T-helper 2 cell (primary cell): ENCODE measurements around the gene GBGT1.

Experiments
- DNase-seq, 5 experiments: peaks; one replicate each; pipeline versions ENCODE4 v3.0.0 to v3.0.0-alpha.2; 2012 to 2022

Gene GBGT1

GRCh38 chr9:133143639-133144141 is 20.0 kb downstream of the GBGT1 start:
- no peak for DNase-seq

DNA sequence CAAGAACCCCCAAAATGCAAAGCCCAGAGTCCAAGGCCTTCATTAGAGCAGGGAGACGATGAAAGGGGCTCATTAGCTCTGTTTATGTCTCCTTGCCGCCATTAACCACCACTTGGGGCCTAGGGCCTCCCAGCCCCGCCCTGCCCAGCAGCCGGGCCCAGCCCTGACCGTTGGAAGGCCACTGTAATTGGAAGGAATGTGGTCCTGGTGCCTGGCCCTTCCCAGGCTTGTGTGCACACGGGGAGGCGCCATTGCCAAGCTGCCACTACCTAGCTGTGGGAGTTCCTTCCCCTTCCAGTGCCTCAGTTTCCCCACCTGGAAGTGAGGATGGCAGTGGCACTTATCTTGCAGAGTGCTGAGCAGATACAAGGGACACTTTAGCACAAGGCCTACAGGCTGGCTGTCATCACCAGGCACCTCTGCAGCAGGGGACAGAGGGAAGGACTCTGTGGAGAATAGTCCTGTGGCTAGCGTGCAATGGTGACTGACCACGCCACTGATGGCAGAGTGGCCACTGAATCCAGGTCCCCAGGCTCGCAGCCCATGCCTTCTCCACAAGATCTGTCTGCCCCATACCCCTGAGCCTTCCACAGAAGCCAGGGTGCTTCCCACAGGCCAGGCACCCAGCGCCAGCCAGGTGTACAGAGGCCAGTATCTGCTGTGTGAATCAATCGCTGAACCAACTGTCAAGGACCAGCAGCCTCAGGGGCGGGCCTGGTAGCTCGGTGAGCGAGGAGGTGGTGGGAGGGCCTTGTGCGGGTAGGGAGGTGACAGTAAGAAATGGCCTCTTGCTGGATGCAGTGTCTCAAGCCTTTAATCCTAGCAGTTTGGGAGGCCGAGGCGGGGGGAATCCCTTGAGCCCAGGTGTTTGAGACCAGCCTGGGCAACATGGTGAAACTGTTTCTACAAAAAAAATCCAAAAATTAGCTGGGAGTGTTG is 20.8 kb downstream of the GBGT1 start:
- DNase-seq, result peak in 2 of 5 experiments; percentile 42 to 76

DNA sequence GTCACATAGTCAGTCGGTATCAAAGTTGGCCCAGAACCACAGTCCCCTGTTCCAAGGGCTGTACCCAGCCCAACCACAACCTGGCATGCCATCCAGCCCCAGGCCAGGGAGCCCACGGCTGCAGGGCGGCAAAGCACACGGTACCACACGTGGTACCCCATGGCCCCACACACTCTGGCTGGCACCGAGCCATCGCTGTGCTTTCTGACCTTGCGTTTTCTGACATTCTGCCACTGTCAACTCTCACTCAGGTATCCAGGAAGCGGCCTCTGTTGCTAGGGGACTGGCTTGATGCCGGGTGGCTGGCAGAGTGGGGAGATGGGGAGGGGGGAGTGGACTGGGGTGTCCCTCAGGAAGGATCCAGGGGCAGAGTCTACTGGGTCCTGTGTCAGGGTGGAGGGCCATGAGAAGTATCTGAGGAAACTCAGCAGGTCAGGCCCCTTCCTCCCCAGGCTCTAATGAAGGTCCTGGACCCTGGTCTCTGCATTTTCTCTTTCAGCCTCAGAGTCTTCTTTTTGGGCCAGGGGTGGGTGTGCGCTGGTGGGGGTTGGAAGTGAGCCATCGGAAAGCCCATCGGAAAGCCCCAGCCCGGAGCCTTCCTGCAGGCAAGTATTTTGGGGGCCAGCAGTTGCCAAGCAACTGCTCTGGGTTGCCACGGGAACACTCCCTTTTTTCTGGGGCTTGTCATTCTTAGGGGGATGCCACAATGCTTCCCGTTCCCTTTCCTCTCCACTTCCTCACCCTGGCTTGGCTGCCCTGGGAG is 21.7 kb downstream of the GBGT1 start:
- DNase-seq, result peak; percentile 55 to 88 (median 78)

- DNase-seq, result no peak
Measured at GRCh38 chr9:133140606-133141005, 23.1 kb downstream of the GBGT1 start.

DNA sequence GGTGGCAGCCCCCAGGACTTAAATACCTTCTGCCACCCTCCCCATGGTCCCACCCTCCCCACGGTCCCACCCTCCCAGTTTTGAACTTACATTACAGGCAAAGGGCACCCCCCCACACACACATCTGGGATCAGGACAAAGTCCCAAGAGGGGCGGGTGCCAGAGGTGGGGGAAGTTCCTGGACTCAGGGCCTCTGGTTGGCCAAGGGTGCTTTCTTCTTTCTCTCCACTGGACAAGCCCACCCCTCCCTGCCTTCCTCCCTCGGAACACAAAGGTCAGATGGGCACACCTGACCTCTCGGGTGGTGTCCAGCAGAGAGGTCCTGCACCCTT is 23.6 kb downstream of the GBGT1 start:
- DNase-seq, result no peak

DNA sequence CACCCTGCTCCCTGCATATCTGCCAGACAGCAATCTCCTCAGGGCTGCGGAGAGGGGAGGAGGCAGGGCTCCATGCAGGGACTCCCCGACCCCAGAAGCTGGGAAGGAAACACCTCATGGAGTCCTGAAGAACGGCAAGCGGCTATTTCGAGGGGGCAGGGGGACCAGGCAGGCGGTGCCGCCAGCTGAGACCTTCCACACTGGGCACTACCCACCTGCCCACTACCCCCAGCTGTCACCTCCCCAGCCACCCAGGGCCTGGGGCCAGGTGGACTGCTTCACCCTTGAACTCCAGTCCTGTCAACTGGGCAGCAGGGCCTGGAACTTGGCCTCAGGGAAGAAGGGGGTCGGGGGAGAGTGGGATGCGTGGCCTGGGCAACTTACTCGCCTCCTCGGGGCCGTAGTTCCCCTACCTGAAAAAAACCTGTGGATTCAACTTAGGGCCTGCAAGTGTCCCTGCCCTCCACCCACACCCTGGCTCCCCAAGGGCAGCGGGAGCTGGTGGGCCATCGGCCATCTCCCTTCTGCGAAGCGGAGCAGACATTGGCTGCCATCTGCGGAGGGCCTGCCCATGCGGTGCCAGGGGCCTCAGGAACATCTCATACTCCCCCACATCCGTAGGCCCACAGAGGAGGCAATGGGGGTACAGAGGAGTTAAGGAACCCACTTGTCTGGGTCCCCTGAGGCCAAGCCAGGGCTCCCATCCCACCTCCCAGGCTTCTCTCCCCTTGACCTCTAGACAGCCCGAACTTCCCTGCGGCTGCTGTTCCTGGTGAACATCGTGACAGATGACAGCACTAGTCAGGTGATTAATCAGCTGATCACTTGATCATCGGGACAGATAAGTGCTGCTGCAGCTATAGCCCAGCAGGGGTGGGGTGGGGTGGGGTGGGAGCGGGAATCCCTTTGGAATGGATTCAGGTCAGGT is 24.2 kb downstream of the GBGT1 start:
- no peak for DNase-seq

DNA sequence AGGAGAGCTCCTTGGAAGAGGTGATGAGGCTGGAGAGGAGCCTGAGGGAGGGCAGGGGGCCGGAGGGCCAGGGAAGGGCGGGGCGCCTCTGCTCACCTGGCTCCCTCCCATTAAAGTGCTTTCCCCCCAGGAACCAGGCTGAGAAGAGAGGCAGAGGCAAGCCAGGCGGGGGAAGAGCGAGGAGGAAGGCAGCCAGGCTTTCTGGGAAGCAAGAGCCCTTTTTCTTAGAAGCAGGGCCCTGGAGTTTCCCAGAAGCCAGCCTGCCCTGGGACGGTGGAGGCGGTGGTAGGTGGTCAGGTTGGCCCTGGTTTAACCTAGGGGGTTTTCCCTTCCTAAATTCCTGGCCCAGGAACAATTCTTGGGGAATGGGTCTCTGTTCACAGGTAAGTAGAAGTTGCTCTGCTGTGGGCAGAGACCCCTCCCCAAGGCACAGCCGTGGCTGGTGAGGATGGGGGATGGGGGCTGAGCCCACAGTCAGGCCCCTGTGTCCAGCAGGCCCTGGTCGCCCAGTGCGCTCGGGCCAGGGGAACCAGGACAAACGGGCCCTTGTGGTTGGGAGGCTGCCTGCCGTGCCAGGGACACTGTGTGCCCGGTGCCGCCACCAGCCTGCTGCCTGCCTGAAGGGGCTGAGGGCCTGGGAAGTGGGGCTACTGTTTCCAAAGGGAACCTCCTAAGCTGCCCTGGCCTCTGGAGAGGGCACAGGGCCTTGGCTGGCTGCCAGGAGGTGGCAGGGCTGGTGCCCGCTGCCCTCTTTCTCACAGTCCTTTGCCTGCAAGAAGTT is 26.1 kb downstream of the GBGT1 start:
- no peak for DNase-seq

GRCh38 chr9:133135146-133135745 is 28.5 kb downstream of the GBGT1 start:
- peak in 3 of 5 experiments; percentile 42 to 88 (median 63) for DNase-seq

- peak in 1 of 5 experiments; percentile 70 for DNase-seq
Measured at GRCh38 chr9:133134388-133135145, 29.1 kb downstream of the GBGT1 start.

- DNase-seq, result peak; percentile 61 to 98 (median 89)
Measured at GRCh38 chr9:133133681-133134387, 29.9 kb downstream of the GBGT1 start.

DNA sequence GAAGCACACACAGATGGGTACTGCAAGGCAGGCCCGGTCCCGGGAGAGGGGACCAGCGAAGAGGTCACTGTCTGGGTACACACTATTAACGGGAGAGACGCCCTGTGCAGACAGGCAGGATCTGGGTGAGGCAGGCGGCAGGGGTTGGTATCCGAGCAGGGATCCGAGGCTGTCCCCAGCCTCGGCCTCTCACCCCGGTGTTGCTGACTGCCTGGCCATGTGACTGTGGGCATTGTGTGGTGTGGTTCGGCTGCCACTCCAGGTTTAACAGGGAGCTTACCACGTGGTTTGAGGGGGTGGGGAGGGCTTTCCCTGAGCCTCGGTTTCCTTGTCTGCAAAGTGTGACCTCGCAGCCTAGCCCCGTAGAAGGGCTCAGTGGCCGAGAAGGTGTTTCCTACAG is 31.5 kb downstream of the GBGT1 start:
- no peak for DNase-seq

- no peak for DNase-seq
Measured at GRCh38 chr9:133131506-133131905, 32.2 kb downstream of the GBGT1 start.

GRCh38 chr9:133130685-133131244 is 32.9 kb downstream of the GBGT1 start:
- DNase-seq, result peak in 4 of 5 experiments; percentile 44 to 90 (median 70)

DNA sequence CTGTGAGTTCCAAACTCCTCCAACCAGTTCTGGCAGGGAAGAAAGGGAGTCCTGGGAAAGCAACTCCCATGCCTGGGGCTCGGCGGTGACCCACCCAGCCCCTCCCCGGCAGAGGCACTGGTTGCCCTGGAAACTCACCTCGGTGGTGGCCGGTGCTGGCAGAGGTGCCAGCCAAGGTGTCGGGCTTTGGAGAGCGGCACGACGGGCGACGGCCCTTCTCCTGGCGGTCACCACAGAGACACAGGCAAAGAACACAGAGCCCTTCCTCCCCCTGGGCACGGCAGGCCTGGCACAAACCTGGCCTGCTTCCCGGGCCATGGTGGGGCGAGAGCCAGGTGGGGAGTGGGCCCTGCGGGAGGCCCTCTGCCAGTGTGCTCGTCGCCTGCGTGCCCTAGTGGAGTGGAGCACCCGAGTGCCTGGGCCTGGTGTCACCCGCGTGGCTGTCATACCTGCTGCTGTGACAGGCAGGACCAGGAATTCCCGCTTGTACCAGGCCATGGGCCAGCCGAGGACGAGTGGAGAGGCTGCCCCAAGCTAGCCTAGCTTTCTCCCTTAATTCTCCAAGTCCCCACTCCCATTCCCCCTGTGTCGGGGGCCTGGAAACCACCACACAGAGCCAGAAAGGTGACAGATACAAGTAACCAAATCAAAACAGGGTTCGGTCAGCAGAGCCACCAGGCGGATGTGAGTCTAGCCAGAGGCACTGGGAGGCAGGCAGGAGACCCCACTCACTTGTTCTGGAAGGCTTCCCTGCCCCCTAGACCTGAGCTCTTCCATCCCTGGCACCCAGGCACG is 34.5 kb downstream of the GBGT1 start:
- DNase-seq, result peak in 1 of 5 experiments; percentile 65

DNA sequence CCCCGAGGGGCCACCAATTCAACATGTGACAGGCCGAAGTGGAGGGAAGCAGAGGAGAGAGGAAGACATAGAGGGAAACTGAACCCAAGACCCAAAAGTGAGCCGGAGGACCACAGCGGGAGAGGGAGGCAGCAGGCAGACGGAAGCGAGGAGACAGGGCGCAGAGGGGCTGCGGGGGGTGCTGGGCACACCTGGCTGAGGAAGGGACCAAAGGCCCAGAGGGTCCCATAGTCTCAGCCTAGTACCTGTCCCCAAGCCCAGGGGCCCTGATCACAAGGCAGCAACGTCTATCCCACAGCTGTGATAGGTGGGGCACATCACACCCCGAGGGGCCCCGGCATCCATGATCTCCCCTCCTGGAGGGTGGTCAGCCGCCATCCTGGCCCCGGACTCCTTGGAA is 35.6 kb downstream of the GBGT1 start:
- no peak for DNase-seq

- DNase-seq, result peak in 2 of 5 experiments; percentile 46 to 85
Measured at GRCh38 chr9:133127340-133127981, 36.3 kb downstream of the GBGT1 start.

- DNase-seq, result no peak
Measured at GRCh38 chr9:133126697-133127339, 36.9 kb downstream of the GBGT1 start.
